ENCODE measurements around the gene KLHDC3.

Gene KLHDC3, protein sequence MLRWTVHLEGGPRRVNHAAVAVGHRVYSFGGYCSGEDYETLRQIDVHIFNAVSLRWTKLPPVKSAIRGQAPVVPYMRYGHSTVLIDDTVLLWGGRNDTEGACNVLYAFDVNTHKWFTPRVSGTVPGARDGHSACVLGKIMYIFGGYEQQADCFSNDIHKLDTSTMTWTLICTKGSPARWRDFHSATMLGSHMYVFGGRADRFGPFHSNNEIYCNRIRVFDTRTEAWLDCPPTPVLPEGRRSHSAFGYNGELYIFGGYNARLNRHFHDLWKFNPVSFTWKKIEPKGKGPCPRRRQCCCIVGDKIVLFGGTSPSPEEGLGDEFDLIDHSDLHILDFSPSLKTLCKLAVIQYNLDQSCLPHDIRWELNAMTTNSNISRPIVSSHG

DNA sequence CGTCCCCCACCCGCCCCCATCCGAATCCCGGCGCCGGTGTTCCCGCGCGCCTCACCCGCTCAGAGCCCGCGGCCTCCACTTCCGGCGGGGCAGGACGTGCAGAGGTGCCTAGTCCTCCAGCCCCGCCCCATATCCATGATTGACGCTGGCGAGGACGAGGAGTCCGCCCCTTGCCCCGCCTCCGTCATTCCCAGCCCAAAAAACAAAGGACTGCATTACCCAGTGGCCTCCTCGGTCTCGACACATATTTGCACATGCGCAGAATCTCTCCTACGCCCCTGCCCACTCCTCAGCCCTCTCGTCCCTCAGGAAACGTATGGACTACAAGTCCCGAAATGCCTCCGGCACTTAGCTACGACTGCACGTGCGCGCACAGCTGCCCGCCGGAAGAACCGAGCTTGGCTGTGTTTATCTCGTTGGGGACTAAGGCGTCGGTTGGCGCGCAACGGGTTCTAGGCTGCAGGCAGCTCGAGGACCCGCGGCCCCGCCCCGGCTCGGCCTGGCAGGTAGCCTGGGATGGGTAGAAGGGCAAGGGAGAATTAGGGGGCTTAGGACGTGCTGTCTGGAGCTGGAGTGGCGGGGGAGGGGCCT lies at the start of gene KLHDC3, which contains the start of gene MEA1:
Gene KLHDC3, plus strand, starts transcription at position 407 of the 591 bp plus-strand sequence. CDS start 2,944 bp downstream, outside the sequence.
Gene MEA1, minus strand, starts transcription at position 104 of the 591 bp plus-strand sequence. CDS start 133 bp downstream, outside the sequence.
- peak; percentile 99 for DNase-seq (ENCODE audit: low read depth, low spot score)

DNA sequence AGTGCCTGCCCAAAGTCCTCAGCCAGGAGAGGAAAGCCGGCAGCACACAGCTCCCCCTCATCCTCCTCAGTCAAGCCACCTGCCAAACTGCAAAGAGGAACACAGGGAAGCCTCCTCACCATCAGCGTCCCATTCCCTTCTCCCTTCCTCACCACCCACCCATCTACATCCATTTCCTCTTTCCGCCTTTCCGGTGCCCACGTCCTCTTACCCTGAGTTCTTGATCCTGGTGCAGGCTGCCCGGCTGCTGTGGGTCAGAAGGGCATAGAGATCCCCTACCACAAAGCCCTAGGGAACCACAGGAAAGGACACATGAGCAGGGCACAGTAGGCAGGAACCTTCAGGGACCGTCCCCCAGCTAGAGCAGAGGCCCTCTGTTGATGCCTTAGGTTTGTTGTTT lies 47.5 kb upstream of the KLHDC3 start:
- no peak for DNase-seq (ENCODE audit: low read depth, low spot score)

DNA sequence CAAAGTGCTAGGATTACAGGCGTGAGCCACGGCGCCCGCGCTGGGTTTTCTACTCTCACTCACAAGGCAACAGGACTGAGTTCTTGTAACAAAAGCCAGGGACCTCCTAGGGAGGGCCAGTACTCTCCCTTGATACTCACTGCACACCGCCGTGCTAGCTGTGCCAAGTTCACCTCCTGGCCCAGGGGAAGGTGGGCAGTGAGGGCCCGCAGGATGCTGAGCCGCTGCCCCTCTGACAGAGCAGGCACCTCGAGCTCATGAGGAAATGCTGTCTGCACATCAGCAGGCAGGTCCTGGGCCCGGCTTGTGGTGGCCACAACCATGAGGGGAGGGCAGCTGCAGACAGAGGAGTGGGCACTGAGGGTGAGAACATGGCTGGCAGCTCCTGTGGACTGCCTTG lies 46.8 kb upstream of the KLHDC3 start:
- DNase-seq (ENCODE audit: low read depth, low spot score): no peak

DNA sequence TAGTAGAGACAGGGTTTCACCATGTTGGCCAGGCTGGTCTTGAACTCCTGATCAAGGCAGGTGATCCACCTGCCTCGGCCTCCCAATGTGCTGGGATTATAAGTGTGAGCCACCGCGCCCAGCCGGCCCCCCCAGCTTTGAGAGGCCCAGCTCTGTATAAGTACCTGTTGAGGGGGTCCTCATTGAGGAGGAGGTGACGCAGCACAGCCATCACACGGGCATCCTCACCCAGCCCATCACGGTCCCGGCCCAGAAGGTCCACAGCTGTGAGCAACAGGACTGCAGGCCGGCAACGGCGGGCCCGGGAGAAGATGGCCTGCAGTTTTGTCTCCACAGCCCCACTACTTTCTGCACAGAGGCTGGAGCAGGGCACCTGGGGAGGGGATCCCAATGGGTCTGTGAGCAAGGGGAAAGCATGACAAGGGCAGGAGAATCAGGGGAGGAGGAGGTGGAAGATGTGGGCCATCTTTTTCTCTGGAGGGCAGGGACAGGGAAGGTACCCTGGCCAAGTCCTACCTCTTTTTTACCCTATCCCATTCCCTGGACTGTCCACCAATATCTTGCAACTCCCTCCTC lies 45.8 kb upstream of the KLHDC3 start:
- DNase-seq (ENCODE audit: low read depth, low spot score): no peak

DNA sequence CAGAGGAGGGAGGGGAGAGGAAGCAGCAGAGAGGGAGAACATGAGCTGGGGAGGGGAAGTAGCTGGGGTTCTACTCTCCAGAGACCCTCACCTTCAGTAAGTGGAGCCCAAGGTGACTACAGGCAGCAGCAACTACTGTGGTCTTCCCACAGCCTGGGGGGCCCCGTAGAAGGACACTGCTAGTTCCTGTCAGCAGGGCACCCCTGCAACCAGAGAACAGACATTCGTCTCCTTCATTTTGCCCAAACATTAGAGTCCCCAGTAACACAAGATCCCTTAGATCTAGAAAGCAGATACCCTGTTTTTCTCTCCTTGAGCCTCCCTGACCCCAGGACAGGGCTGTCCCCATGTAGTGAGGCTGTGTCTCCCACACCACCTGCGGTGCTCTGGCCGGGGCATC lies 45.3 kb upstream of the KLHDC3 start:
- DNase-seq (ENCODE audit: low read depth, low spot score): no peak

DNA sequence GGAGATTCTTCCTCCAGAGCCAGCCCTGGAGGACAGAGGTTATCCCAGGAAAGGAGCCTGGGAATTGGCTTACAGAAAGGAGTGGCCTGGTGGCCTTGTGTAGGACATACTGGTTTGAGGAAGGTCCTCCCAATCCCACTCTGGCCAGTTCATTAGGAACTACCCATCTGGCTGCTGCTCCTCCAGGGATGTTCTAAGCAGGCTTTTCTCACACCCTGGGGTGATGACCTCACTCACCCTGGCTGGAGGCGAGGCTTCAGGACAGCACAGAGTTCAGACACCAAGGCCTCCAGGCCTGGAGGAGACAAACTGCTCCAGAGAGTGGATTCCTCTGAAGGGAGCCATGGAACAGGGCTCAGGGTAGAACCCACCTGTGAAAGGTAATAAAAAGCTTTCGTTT lies 44.6 kb upstream of the KLHDC3 start:
- no peak for DNase-seq (ENCODE audit: low read depth, low spot score)

DNA sequence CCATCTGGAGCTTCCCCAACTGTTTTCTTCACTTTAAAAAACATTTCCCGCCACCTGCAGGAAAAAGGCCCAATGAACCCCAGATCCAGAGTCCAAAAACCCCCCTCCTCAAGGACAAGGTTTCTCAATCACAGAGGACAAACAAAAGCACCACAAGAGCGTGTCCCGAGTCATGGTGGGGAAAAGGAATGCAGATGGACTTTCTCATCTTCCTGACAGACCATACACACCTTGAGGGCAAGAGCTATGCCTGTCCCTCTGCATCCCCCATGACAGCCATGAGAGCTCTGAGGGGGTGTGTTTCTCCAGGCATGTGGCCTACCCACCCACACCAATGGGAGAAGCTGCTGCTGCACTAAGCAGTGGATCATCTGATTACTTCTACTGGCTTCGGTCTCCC lies 44.1 kb upstream of the KLHDC3 start:
- no peak for DNase-seq (ENCODE audit: low read depth, low spot score)

DNA sequence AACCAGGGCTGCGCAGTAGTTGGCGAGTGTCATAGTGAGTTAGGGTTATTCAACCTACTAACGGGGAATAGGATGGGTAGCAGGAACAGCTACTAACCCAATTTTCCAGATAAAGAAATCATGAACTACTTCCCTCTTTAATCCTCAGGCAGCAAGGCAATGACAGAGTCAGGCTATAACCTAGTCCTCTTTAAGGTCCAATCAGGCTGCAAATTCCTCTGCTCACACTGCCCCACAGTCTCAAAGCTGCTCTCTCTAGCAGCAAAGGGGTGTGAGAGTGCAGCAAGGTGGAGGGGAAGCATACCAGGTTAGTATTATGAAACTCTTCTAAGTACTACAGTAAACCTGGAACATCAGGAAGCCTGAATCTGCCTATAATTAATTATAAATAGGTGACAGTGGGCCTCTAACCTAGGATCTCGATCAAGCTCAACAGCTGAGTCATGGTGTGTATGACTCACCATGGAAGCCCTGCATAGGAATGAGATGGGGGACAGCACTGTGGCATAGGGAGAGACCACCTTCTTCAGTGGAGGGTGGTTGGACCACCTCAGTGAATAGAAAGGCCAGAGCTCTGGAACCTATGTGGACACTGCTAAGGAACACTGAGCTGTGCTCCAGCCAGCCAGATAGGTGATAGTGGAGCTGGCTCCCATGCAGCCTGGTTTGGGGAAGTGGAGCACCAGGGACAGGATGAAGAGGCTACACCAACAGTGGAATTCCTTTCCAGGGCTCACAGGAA lies 43.0 kb upstream of the KLHDC3 start:
- no peak for DNase-seq (ENCODE audit: low read depth, low spot score)

DNA sequence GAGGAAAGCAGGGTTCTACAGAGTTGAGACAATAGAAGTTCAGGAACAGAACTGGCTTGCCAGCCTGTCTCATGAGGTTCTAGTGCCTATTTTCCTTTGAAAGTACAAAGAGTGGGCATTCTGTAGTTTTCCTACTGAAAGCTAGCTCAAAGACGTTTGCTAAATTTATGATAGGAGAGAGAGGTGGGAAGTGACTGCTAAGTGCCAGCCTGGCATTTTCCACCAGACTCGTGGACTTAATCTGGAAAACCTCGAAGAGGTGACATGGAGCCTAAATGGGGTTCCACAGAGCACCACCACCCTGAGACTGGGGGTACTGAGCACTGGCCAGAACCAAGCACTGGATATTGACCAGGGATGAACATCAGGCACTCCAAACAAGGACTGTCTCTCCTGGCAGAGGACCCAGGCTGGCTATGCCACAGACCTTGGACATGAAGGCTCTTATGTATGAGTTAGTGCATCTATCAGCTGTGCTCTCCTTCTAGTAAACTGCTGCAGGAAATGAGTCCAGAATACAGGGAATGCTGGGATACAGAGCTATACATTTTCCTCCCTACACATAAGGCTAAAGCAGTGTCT lies 42.2 kb upstream of the KLHDC3 start:
- no peak for DNase-seq (ENCODE audit: low read depth, low spot score)

DNA sequence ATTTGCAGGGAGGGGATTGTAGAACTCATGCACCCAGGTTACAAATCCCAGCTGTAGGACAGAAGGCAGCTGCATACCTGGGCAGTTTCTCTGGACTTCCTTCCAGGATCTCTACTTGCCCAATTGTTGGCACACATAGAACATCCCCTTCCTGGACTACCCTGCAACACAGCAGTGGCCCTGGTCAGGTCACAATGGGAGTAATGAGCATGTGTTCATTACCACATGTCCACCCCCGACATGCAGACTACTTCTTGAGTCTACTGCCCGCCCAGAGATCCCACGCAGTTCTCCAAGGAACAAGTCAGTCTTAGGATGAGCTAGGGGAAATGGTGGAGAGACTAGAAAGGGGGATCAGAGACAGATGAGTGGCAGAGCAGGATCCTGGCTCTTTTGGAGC lies 40.1 kb upstream of the KLHDC3 start:
- no peak for DNase-seq (ENCODE audit: low read depth, low spot score)

DNA sequence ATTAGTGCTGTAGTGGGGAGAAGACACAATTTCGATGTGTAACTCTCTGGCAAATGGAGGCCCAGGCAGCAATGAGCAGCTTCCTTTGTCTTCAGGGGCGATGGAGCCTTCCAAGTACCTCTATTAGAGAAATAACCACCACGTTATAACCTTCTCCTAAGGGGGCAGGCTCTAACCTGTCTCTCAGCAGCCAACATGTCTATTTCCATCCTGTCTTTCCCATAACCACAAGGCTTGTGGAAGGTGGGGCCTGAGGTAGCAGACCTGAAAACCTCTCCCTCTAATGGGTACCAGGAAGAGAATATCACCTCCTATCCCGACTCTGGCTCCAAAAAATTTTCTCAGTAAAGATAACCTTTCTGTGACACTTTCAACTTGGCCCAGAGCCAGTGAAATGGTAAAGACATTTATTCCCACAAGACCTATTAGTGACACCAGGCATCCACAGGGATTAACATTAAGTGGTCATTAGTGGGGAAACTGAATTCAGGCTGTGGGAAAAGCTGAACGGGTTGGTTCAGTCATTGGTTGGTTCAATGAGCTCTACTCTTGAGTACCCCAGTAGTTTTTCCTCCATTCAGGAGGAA lies 39.0 kb upstream of the KLHDC3 start:
- no peak for DNase-seq (ENCODE audit: low read depth, low spot score)

DNA sequence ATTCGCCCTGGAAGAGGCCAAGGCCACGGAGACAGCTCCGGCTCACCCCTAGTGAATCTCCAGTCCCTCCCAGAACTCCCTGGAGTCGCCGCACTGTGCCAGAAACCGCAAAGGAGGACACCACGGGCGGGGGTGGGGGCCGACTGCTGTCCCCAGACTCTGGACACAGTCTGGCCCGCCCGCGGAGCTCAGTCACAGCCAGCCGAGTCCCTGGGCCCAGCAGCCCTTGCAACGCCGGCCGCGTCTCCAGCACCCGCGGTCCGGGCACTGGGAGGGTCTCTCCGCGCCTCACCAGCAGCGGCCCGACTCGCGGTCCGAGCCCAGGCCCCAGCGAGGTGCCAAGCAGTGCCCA lies 35.6 kb upstream of the KLHDC3 start:
- no peak for DNase-seq (ENCODE audit: low read depth, low spot score)

DNA sequence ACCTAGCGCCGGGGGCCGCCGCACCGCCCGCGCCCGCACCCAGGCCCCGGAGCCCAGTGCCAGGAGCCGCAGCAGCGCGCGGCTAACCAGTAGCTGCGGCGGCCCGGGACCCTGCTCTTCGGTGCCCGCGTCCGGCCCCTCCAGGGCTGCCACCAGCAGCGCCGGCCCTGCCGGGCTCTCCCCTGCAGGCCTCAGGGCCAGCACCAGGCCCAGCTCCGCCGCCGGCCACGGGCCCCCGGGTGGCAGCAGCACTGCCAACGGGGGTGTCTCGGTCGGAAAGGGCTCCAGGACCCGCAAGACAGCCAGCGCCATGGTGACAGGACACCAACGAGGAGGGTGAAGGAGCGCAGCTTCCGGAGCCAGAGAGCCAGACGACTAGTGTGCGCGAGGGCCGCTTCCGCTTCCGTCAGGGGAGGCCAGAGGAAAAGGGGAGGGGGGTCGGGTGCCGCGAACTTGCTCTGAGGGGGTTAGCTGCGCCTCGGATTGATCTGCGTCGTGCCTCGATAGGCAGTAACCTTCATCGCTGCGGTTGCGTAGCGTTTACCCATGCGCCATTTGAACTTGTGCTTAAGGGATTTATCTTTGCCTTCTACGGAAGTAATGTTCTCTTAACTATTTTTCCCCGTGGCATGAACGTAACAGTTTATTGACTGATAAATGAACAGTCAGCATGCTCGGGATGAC lies 35.1 kb upstream of the KLHDC3 start, which contains the start of gene PEX6:
Gene PEX6, minus strand, starts transcription at position 343 of the 684 bp plus-strand sequence. Its CDS starts 31 bp downstream, at position 312.
- no peak for DNase-seq (ENCODE audit: low read depth, low spot score)

DNA sequence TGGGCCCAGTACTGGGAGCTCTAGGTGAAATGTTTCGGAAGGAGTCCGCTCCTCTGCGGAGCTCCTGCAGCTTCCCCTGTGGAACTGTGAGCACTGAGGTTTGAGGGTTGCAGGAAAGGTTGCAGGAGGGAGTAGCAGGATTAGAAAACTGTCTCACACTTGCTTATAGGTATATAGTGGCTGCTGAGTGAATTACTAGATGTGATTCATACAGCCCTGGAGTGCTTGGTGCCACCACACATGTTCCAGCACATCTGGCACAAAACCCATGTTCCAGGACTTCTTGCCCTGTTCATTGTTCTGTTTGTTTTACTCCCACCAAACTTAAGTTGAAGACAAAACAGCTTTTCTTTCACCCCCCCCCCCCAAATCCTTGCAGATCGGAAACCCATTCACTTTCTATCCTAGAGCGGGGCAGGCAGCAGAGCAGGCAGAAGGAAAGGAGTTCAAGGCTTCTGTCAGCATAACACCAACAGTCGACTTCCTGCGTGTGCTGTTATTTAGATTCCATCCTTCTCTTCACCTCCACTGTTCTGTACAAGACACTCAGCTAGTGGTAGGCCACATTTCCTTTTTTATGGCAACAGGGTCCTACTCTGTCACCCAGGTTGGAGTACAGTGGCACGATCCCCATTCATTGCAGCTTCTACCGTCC lies 34.4 kb upstream of the KLHDC3 start:
- DNase-seq (ENCODE audit: low read depth, low spot score): no peak

DNA sequence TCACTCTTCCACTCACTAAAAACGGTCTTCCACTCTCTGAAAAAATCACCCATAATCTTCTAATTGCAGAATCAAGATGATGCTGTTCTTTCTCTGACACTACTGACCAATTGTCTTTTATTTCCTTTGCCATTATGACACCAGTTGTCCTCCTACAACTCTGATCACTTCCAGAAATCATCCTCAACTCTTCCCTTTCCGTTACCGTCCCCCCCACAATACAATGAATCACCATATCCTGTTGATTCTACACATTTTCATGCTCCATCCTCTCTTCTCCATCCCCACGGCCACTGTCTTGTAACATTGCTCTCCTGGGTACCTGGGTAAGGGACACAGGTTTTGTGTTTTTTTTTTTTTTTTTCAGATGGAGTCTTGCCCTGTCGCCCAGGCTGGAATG lies 32.2 kb upstream of the KLHDC3 start:
- no peak for DNase-seq (ENCODE audit: low read depth, low spot score)

DNA sequence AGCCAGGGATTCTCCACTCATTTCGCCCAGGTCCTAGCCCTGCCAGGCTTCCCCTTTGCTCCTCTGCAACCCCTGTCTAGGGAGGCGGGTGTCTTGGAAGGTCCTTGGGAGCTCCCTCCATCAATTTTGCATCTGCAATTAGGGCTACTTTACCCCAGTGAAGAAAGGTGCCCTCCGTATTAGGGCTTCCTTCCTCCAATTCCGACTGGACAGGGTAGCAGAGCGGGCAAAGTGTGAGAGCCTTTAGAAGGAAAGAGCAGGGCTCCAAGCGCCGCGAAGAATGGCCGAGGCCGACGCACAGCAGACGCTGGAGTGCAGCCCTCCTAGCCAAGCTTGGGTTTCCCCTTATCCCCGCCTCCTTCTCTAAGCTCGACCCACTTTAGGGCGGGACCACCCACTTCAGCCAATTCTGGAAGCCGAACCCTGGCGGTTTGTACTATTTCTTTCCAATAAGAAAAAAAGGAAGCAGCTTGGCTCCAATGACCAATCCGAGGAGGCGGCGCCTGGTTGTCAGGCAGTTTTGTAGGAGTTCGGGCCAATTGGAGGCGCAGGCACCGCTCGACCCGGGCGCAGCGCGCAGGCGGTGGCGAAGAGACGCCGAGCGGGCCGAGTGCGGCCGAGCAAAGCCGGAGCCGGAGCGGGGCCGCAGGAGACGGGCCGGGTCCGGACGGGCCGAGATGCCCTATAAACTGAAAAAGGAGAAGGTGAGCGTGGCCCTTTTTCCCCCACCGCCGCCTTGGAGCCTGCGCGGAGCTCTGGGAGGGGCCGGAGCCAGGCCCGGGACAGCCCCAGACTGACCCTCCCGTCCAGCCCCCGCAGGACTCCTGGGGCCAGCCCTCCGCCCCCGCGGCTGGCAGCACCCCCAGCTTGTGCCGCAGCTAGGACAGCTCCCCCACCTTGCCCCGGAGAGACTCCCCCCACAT lies 29.8 kb upstream of the KLHDC3 start, which contains the start of gene PPP2R5D:
Gene PPP2R5D, plus strand, starts transcription at position 570 of the 923 bp plus-strand sequence. Its CDS starts 108 bp downstream, at position 678.
- peak; percentile 98 for DNase-seq (ENCODE audit: low read depth, low spot score)

DNA sequence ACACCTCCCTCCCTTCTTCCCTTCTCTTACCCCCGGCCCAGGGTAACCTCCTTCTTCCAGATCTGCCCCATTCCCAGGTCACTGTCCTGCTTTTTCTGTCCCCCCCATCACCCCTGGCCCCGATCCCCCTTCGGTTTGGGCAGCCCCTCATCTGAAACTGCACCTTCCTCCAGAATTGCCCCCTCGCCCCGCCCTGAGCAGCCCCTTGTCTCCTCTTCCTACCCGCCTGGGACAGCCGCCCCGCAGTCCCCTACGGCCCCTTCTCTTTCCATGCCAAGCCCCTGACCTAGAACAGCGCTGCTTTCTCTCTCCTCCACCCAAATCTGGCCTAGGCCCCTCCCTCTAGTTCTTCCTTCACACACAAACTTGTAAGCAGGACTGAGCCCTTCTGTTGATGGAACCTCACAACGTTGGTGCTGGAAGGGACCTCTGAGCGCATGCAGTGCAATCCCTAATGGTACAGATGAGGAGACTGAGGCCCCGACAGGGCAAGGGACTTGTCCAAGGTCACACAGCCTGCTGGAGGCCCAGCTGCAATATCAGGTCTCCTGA lies 29.0 kb upstream of the KLHDC3 start:
- no peak for DNase-seq (ENCODE audit: low read depth, low spot score)

DNA sequence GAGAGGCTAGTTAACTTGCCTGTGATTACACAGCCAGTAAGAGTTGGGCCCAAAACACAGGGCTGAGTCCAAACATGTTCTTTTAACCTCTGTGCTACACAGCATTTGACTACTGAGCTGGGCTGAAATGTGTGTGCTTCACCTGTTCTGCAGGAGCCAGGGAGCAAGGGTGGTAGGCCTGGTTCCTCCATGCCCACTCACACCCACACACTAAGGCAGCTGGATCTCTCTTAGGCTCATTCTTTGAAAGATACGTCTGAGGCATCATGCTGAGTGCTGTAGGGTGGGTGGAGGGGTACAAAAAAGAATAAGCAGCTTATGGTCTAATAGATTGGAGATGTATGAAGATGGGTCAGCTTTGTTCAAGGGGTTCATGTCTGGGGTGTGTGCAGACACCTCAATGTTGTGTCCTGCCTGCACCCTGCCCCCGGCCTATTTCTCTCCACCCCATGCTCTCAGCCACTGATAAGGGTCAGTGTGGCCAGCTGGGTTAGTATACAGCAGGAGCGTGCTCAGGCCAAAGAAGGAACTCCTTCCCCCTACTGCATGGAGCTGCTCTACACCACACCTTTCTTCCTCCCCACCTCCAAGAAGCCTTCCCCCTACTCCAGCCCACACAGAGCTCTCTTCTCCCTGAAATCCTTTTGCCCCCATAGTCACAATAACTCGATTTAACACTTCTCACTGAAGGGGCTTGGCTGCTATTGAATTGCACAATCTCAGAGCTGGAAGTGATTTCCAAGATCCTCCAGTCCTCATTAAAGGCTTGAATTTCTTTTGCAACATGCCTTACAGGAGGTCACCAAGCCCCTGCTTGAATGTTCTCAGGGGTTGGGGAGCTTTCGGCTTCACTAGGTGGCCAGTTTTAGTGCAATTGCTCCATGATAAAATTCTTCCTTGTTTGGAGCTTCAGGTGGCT lies 26.3 kb upstream of the KLHDC3 start:
- no peak for DNase-seq (ENCODE audit: low read depth, low spot score)
